ENCODE data around the gene SELENOI.
A peak's percentile ranks its signal among the peaks of the same experiment; 100 is the strongest.
"Not testable (repeated sequence)": the region's sequence is repeated elsewhere in the genome, so short reads cannot be mapped to it uniquely, and the experiment has no call there.

Gene SELENOI

GRCh38 chr2:26345545-26346453 is at the start of gene SELENOI:
TSS of gene SELENOI (plus strand) at chr2:26346143. CDS start at chr2:26346233, 90 bp downstream.
- DNase-seq, result peak; percentile 100

GRCh38 chr2:26297061-26297460 is 48.9 kb upstream of the SELENOI start:
- no peak for DNase-seq

GRCh38 chr2:26298286-26298637 is 47.7 kb upstream of the SELENOI start:
- DNase-seq, result no peak

- DNase-seq, result no peak
These were observed 47.1 kb upstream of the SELENOI start for GRCh38 chr2:26298638-26299393.

GRCh38 chr2:26299471-26300101 is 46.4 kb upstream of the SELENOI start:
- no peak for DNase-seq

GRCh38 chr2:26300234-26300925 is 45.6 kb upstream of the SELENOI start:
- DNase-seq, result no peak

GRCh38 chr2:26302846-26303245 is 43.1 kb upstream of the SELENOI start:
- DNase-seq, result no peak

- DNase-seq, result not testable (repeated sequence)
These were observed 40.8 kb upstream of the SELENOI start for GRCh38 chr2:26305094-26305493.

- DNase-seq, result no peak
These were observed 40.4 kb upstream of the SELENOI start for GRCh38 chr2:26305540-26305939.

GRCh38 chr2:26309921-26310320 is 36.0 kb upstream of the SELENOI start:
- DNase-seq, result no peak

GRCh38 chr2:26312471-26312870 is 33.5 kb upstream of the SELENOI start:
- no peak for DNase-seq

- no peak for DNase-seq
These were observed 32.5 kb upstream of the SELENOI start for GRCh38 chr2:26313446-26313845.

GRCh38 chr2:26314243-26314642 is 31.7 kb upstream of the SELENOI start:
- DNase-seq, result no peak

GRCh38 chr2:26316041-26316440 is 29.9 kb upstream of the SELENOI start:
- DNase-seq, result no peak

GRCh38 chr2:26316845-26317244 is 29.1 kb upstream of the SELENOI start:
- no peak for DNase-seq

- DNase-seq, result no peak
These were observed 28.4 kb upstream of the SELENOI start for GRCh38 chr2:26317377-26318105.

- DNase-seq, result no peak
These were observed 27.0 kb upstream of the SELENOI start for GRCh38 chr2:26318950-26319349.

GRCh38 chr2:26324479-26324878 is 21.5 kb upstream of the SELENOI start:
- DNase-seq, result not testable (repeated sequence)

GRCh38 chr2:26324903-26325302 is 21.0 kb upstream of the SELENOI start:
- DNase-seq, result no peak

GRCh38 chr2:26325851-26326250 is 20.1 kb upstream of the SELENOI start:
- DNase-seq, result no peak

- no peak for DNase-seq
These were observed 19.4 kb upstream of the SELENOI start for GRCh38 chr2:26326514-26326913.

Measured in NCI-H2081 (cell line).